ENCODE results near the gene NDUFV2.
A peak's percentile ranks its signal among the peaks of the same experiment; 100 is the strongest.

The NDUFV2 gene

GRCh38 chr18:9120796-9121195 is 18.3 kb downstream of the NDUFV2 start:
- no peak for DNase-seq

DNA sequence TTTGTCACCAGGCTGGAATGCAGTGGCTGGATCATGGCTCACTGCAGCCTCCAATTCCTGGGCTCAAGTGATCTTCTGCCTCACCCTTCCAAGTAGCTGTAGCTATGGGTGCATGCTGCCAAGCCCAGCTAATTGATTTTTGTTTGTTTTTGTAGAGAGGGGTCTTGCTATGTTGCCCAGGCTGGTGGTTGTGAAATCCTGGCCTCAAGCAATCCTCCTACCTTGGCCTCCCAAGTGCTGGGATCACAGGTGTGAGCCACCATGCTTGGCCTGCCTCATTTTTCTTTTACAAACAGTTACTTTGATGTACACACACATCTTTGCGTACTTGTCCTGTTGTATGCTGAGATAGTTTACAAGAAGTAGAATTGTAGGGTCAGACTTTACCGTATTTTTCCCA is 21.0 kb downstream of the NDUFV2 start:
- no peak for DNase-seq

DNA sequence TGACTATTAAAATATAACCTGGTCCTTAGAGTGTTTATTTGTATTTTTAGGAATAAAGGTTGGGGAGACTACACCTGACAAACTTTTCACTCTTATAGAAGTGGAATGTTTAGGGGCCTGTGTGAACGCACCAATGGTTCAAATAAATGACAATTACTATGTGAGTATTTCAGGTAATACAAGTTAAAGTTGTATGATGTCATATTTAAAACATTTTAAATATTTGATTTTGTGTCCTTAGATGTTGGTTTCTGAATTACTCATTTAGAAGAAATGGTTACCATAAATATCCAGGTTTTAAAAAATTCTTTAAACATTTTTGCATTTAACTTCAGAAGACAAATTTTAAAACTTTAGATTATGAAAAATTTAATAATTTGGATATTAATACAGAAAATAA is 22.3 kb downstream of the NDUFV2 start:
- no peak for DNase-seq

- no peak for DNase-seq
Measured at GRCh38 chr18:9126337-9126736, 23.8 kb downstream of the NDUFV2 start.

GRCh38 chr18:9130195-9130594 is 27.7 kb downstream of the NDUFV2 start:
- DNase-seq, result no peak

- no peak for DNase-seq
Measured at GRCh38 chr18:9130806-9131205, 28.3 kb downstream of the NDUFV2 start.

DNA sequence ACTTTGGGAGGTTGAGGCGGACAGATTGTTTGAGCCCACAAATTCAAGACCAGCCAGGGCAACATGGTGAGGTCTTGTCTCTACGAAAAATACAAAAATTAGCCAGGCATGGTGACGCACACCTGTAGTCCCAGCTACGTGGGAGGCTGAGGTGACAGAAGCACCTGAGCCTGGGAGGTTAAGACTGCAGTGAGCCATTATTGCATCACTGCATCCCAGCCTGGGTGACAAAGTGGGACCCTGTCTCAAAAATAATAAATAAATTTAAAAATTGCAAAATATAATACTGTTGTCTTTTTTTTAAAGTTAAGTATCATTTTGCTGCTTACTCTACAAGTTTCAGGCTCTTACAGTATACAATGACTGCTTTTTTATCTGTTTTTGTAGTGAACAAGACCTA is 30.1 kb downstream of the NDUFV2 start:
- DNase-seq, result no peak

DNA sequence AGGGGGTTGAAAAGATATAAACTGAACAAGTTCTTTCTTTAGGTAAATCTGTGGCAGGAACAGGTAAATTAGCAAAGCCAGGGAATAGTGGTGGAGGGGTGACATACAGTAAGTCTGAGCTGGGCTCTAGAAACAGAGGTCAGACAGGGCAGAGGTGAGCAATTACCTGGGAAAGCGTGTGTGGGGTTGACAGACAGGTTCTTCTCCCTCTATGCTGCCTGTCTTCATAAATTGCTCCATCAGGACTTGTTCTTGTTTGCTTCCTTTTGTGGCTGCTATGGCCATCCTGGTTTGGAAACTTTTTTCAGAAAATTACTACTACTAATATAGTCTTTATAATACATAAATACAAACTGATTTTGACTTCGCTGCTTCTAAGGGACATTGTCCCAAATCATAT is 30.7 kb downstream of the NDUFV2 start:
- no peak for DNase-seq

DNA sequence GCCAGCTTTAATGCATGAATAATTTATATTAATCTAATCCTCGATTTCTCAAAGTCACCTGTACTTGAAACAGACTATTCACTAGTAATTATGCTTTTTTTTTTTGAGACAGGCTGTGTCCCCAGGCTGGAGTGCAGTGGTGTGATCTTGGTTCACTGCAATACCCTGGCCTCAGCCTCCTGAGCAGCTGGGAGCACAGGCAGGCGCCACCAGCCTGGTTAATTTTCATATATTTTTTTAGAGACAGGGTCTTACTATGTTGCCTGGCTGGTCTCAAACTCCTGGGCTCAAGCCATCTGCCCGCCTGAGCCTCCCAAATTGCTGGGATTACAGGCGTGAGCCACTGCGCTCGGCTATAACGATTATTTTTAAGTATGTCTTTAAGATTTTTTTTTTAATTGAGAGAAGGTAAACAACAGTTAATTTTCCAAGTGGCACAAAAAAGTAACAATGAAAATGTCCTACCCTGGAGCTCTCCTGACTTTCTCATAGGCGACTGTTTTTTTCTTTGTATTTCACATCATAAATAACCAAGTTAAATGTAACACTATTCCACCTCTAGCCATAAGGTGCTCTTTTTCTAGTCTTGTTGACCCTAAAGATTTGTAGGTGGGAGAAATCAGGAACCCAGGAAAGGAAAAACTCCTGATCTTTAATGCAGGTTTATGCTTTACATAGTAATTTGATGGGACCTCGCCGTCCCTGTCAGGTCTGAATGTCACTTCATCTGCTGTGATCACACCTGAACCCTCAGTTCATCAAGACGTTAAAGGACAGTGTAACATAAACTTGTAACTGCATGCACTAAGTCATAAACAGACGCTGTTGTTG is 32.8 kb downstream of the NDUFV2 start:
- no peak for DNase-seq

DNA sequence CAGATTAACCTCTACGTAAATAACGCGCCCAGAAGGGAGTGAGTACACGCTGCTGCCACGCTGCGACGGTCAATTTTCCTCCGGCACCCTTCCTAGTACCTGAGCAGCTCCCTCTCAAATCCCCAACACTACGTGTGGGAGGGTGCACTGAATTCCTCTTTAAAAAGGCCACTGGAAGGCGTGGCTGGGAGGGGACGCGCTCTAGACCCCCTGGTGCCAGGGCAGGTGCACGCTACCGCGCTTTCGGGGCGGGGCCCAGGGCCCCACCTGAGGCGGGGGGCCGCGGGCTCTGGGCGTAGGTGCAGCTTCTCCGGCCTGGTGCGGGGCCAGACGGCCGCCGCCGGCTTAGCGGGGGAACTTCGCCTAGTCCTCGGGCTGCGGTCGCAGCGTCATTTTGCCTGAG is 33.4 kb downstream of the NDUFV2 start:
- no peak for DNase-seq

GRCh38 chr18:9136315-9137155 is 34.0 kb downstream of the NDUFV2 start, which contains the start of gene ANKRD12:
ANKRD12 (plus strand) TSS chr18:9136781; CDS start chr18:9182433, 45,652 bp downstream.
- DNase-seq, result peak; percentile 90

DNA sequence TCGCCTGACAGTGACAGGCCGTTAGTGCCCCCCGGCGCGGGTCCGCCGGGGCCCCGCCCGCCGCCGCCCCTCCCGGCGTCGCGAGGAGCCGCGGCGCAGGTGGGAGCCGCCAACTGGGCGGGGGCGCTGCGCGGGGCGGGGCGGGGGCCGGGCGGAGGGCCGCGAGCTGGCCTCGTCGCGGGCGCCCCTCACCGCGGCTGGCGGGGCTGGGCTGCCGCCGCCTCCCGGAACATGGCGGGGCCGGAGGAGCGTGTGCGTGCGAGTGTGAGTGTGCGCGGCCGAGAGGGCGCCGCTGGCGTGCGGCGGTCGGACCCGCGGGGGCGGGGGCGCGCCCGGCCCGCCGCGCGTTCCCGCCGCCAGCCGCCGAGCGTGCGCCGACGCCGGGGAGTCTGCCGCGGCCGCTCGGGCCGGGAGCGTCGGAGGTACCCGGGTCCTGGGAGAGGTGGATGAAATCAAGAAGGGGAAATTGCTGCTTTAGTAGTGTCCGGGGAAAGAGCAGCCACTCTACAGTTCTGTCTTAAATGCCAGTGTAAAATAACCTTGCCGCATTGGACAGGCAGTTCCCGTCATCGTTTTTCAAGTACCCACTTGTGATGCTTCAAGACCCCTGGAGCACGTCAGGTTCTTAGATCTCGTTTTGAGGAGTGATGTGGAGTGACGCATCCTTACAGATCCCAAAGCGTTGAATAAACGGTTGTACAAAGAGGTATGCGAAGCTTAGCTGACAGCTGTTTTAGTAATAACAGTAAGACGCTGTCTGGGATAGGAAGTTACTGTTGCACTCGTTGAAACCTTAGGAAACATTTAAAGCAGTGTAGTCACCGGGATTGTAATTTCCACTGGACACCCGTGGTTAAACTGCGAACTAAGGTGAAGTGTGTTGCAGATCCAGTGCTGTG is 34.9 kb downstream of the NDUFV2 start:
- DNase-seq, result peak; percentile 27

DNA sequence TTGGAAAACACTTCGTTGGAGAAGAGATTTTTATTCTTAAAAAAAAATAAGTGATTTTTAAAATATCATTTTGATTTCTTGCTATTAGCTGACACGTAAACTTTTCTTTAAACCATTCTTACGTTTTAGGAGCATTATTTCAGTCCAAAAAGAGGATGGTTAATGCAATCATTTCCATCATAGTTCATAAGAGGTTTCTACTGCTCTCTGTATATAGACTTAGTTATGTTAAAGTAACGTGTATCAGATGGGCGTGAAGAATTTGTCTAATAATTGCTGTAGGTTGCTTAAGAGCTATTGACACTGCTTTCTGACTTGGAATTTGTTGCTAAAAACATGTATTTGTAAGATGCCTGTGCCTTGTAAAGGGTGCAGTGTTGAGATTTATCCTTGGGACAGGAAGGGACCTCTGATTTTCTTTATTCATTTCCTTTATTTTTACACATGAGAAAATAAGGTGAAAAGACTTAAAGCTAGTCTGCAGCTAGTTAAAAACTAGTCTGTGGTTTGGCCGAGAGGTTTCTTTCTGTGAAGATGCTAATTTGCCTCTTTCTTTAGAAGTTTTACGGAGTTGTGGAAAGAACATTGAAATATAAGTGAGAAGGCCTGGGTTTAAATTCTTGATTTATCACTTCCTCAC is 37.0 kb downstream of the NDUFV2 start:
- no peak for DNase-seq

DNA sequence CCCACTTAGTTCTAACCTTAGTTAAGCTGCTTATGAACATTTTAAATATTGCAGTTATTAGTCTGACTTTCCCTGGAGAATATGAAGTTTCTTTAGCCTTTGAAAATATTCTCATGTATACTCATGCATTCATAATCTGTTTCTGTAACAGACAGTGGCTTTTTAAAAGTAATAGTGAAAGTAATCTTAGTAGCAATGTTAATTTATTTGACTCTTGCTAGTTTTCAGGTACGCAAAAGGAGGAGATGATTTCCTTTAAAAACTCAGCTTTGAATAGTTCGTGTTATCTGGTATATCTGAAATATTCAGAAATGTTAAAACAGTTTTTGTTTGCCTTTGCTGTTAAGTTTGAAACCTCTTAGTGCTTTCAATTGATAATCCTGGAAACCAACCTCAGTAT is 37.9 kb downstream of the NDUFV2 start:
- no peak for DNase-seq

GRCh38 chr18:9140984-9141383 is 38.5 kb downstream of the NDUFV2 start:
- no peak for DNase-seq

- no peak for DNase-seq
Measured at GRCh38 chr18:9146224-9146623, 43.7 kb downstream of the NDUFV2 start.

GRCh38 chr18:9147440-9148202 is 45.1 kb downstream of the NDUFV2 start:
- DNase-seq, result no peak

DNA sequence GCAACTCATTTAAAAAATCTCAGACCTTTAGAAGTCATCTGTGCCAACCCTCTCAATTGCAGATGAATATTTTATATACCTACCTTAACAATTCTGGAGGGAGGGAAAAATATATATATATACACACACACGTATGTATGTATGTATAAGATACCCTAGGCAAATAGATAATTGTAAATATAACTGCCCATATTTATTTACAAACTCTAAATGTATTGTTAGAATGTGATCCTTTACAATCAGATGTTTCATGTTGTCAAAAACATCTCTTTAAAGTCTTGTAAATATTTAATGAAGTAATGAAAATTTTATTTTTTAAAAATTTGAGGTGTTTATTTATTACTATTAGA is 45.7 kb downstream of the NDUFV2 start:
- no peak for DNase-seq

DNA sequence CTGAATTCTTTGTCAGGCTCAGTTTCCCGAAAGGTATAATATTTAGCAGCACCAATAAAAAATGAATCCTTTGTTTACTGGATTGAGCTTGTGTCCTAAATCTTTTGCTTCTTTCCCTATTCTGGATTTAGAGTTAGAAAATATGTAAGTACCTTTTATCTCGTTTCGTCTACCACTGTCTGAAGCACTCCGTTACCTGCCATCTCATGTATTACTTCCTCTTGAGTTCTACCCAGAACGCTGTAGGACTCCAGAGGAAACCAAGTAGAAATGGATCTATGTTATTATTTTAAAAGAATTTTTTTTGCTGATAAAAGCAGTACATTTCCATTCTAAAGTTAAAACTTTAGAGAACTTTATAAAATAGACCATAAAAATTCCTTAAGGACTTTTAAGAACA is 47.6 kb downstream of the NDUFV2 start:
- DNase-seq, result no peak

DNA sequence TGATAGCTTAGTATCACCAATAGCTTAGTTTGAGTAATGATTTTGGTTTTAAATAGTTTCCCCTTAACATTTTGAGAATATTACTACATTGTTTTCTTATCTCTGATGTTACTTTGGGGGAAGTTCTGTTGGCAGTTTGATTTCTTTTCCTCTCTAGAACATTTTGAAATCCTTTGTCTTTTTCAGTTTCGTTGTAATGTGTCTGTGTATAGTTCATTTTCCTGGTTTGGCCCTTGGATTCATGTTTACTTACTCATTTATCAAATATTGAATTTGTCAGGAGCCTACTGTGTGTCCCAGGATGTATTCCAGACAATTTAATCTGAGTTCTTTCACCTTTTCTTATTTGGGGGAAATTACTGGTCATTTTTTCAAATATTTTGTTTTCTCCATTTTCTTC is 50.8 kb downstream of the NDUFV2 start:
- no peak for DNase-seq

GRCh38 chr18:9156604-9157249 is 54.2 kb downstream of the NDUFV2 start:
- no peak for DNase-seq

Data from T1000 (cell line).